PC-9 (cell line): ENCODE measurements around the gene NEIL3.

Experiments used
- CTCF ChIP-seq: fragments of 200-600 bp; sonication (generic); conservative IDR thresholded peaks from 2 replicates; pipeline ENCODE4 v1.6.1; 2017; ENCODE audit warnings: mixed run types, antibody characterized with exemption, mild to moderate bottlenecking, moderate library complexity
- EZH2 ChIP-seq: fragments of 200-600 bp; sonication (generic); IDR thresholded peaks from 2 replicates; pipeline ENCODE4 v1.8.0; 2017; ENCODE audit warnings: antibody characterized with exemption, low read depth

- TF ChIP-seq CTCF, result no peak
- TF ChIP-seq EZH2, result no peak
Measured at GRCh38 chr4:177371461-177371860, 61.8 kb downstream of the NEIL3 start.
